Stimulated activated naive B cell treated with anti-CD40 and anti-IgM and Interleukin-4, amounts not matched to agents 10 μg/mL and 1 μg/mL and 100 μg/mL, for 72 hours (primary cell): ENCODE results near the gene MYL9.
A peak's percentile ranks its signal among the peaks of the same experiment; 100 is the strongest.

ENCODE experiments used
- ATAC-seq, 2 donors: fragments of 150-1000 bp; cut with Tn5 transposase; replicated peaks; 2 replicates each; pipeline ENCODE4 v1.10.0; 2021; ENCODE audit warnings: moderate library complexity in 1 of 2
- DNase-seq: peaks from one replicate; pipeline ENCODE4 v3.0.0; 2021
- H3K27ac Mint-ChIP-seq: one replicate; pipeline ENCODE4 v1.8.0; 2022; ENCODE audit warnings: mild to moderate bottlenecking, mixed read lengths
- H3K27me3 Mint-ChIP-seq, 2 donors: one replicate each; pipeline ENCODE4 v1.8.0; 2022; ENCODE audit warnings: mixed read lengths in 2 of 2
- H3K36me3 Mint-ChIP-seq, 2 donors: one replicate each; pipeline ENCODE4 v1.8.0; 2022; ENCODE audit warnings: mixed read lengths in 2 of 2, mild to moderate bottlenecking in 1 of 2
- H3K4me1 Mint-ChIP-seq, 2 donors: one replicate each; pipeline ENCODE4 v1.8.0; 2022; ENCODE audit warnings: mixed read lengths in 2 of 2, mild to moderate bottlenecking in 1 of 2
- H3K4me3 Mint-ChIP-seq, 2 donors: one replicate each; pipeline ENCODE4 v1.8.0; 2022; ENCODE audit warnings: mild to moderate bottlenecking in 2 of 2, mixed read lengths in 2 of 2, moderate library complexity in 1 of 2
- H3K9me3 Mint-ChIP-seq, 2 donors: one replicate each; pipeline ENCODE4 v1.8.0; 2022; ENCODE audit warnings: mixed read lengths in 2 of 2, mild to moderate bottlenecking in 1 of 2

The MYL9 gene

GRCh38 chr20:36599912-36600345, 58.6 kb downstream of the MYL9 start:
- Mint-ChIP-seq H3K36me3 (peaks cover 6 to 14% of the 10 kb centered on the region in 2 donors), H3K4me3 (peak overlapping the region; percentile 11 to 14), H3K4me1 (peaks cover 26 to 64% of the 10 kb centered on the region in 2 donors), H3K27ac (peak overlapping the region; percentile 69), H3K9me3 (no peaks in the 10 kb centered on the region), H3K27me3 (no peaks in the 10 kb centered on the region)
- DNase-seq (no peak), ATAC-seq (peak; percentile 20 to 22)
